ELF-1 (cell line): ENCODE data around the gene SPATA32.
"Not testable (repeated sequence)": the region's sequence is repeated elsewhere in the genome, so short reads cannot be mapped to it uniquely, and the experiment has no call there.

Experiments used
- DNase-seq: peaks from one replicate; pipeline ENCODE4 v3.0.0-alpha.2; 2016; ENCODE audit warnings: low read depth, low spot score

The SPATA32 gene, protein sequence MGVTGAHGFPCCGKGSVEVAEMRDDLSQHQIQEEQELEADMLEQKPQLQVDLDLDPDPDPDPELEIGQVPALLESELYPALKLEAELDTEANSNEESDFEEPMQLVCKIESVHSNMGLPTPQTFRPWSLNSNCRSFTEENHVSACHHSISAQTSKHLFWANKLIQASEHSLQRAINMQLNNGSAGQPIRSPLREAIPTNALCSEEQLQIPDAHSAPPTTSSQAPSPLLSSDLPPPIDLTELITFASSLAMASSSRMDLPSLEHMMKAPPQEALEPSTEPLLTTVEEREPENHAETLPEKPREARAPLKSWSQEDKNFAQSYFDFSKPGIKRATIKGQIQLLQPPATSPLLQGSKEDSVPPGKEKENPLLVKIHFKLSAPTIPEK

DNA sequence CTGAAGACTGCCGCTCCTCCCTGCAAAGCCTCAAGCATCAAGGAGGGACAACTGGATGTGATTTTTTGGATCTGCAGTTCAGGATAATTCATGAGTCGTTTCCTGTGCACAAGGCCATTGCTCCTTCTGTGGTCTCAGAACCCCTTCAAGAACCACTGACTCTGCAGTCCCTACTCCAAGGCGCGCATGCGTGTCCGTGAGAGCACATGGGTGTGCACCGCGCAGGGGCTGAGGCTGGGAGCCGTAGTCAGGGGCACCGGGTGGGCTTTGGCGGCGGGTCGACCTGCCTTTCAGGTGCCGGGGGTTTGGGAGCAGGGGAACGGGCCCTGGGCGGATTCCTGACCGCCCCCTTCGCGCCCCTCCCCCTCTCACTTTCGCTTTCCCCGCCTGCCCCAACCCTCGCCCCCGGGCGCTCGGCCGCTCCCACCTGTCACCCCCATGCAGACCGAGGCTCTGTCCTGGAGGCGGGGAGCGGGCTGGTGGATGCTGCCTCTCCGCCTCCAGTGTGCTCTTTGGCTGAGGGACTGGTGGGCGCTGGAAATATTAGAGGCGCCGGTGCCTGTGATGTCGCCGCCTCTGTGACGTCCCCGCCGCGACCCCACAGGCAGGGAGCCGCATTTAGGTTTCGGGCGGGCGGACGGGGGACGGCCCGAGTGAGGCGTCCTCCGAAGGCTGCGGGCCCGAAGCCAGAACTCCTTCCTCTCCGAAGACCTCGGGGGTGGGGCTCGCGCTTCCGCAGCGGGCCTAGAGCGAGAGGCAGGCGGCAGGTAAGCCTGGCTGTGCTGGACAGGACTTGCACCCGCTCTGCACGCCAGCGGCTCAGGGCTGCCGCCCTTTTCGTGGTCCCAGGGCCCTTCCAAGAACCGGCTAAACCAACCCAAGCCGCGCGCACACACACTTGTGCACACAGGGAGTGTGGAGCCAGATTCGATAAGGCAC lies at the start of gene SPATA32:
Gene SPATA32 (minus strand): TSS at position 518 of the 939 bp plus-strand sequence. CDS start 78 bp downstream, at position 440.
- peak; percentile 75 for DNase-seq

- no peak for DNase-seq
These were observed 49.5 kb upstream of the SPATA32 start for GRCh38 chr17:45311401-45311759.

- no peak for DNase-seq
These were observed 48.8 kb upstream of the SPATA32 start for GRCh38 chr17:45310380-45311324.

GRCh38 chr17:45309400-45309799 lies 47.5 kb upstream of the SPATA32 start:
- no peak for DNase-seq

GRCh38 chr17:45308840-45309239 lies 46.9 kb upstream of the SPATA32 start:
- DNase-seq, result no peak

GRCh38 chr17:45308016-45308365 lies 46.1 kb upstream of the SPATA32 start:
- DNase-seq, result no peak

GRCh38 chr17:45307290-45308015 lies 45.6 kb upstream of the SPATA32 start:
- DNase-seq, result no peak

GRCh38 chr17:45306623-45307022 lies 44.7 kb upstream of the SPATA32 start:
- no peak for DNase-seq

DNA sequence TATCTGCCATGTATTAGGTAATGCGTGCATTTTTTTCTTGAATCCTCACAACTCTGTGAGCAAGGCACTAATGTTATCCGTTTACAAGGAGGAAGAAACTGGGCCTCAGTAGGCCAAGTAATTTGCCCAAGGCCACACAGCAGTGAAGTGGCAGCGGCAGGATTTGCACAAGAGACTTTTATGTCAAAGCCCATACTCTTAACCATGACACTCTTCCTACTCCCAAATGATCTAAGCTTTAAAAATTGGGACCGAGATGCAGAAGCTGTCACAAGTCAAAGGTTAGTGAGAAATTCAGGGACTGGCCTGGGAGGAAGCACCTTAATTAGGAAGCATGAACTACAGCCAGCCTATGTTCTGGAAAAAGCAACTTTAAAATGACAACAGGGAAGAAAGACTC lies 44.2 kb upstream of the SPATA32 start:
- DNase-seq, result no peak

DNA sequence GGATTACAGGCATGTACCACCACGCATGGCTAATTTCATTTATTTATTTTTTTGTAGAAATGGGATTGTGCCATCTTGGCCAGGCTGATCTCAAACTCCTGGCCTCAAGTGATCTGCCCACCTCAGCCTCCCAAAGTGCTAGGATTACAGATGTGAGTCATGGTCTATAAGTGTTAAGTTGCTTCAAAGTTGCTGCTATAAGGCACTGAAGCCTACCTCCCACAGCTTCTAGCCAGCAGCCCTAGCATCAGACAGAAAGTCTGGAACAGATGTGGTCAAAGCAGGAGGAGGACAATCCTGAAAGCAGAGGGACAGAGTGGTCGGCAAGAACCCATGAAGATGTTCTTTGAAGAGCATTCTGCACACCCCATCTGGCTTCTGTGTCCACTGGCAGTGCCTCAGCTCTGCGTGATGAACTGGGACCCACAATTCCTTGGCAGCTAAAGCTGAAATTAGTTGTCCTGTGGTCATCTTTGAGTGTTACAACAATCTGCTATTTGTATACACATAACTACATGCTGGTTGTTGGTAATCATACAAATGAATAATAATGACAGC lies 43.7 kb upstream of the SPATA32 start:
- DNase-seq, result no peak

DNA sequence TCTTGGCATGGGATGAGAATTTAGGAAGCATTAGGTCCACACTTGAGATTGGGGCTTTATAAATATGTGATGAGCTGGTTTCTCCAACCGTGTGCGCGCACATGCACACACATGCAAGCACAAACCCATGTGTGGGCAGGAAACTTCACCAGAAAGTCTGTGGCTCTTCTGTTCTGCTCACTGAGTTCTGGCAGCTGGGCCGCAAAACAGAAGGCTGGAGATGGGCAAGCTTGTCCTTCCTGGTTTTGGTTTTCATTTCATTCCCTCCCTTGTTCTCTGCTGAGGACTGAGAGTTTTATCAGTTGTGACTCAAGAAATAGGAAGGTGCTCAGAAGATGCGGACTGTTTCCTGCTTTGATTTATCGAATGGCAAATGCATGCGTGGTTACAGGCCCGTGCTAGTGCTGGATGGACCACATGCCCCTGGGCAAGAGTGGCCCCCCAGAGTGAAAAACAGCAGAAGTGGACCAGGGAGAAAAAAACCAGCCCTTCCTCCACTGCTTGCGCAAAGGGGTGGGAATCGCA lies 40.8 kb upstream of the SPATA32 start:
- DNase-seq, result no peak

- DNase-seq, result not testable (repeated sequence)
These were observed 40.3 kb upstream of the SPATA32 start for GRCh38 chr17:45302220-45302619.

DNA sequence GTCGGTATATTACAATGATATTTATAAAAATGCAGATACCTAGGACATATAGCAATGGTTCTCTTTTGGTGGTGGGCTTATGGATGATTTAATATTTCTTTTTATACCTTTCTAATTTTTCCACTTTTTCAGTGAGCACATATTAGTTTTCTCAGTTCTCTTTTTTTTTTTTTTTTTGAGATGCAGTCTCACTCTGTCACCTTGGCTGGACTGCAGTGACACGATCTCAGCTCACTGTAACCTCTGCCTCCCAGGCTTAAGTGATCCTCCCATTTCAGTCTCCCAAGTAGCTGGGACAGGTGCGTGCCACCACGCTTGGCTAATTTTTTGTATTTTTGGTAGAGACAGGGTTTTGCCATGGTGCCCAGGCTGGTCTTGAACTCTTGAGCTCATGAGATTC lies 39.8 kb upstream of the SPATA32 start:
- DNase-seq, result no peak

DNA sequence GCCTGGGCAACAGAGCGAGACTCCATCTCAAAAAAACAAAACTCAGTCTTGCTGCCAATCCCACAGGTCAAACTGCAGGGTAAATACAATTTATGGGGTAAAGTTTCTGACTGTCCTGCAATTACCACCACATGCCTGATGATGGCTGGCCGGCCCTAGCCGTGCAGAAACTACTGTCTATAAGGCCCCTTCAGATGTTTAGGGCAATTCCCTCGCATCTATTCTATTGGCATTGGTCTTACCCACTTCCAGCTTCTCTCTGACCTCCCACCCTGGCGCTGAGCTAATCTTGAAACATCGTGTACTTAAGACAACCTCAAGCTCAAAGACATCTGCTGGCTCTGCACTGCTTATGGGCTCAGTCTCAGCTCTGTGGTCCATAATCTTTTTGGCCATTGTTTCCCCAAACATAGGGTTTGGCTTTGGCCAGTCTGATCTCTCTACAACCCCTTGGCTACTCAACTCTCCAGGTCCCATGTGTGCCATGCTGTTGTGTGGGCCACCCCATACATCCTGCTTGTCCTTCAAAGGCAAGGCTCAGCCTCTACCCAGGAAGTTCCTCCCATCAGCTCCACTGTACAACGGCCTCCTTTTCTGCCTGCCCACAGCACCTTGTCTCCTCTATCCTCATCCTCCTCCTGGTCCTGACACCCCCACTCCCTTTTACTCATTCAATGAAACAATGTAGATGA lies 38.3 kb upstream of the SPATA32 start:
- DNase-seq, result no peak

DNA sequence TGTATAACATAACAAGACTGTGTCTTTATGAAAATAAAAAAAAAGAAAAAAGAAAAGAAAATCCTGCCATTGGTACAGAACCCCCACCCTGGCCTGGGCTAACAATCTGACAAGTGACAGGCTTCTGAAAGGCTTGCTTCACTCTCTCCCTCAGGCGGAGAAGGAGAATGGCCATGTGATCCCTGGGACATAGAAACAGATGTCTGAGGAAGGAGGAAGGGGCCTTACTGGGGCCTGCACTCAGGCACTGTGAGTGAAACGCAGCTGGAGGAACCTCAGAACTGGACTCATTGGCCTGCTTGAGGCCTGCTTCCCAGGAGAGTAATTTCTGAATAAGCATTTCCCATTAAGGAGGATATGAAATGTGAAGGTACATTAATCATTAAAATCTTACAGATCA lies 37.5 kb upstream of the SPATA32 start:
- peak; percentile 40 for DNase-seq

GRCh38 chr17:45298546-45299285 lies 36.8 kb upstream of the SPATA32 start:
- DNase-seq, result no peak

DNA sequence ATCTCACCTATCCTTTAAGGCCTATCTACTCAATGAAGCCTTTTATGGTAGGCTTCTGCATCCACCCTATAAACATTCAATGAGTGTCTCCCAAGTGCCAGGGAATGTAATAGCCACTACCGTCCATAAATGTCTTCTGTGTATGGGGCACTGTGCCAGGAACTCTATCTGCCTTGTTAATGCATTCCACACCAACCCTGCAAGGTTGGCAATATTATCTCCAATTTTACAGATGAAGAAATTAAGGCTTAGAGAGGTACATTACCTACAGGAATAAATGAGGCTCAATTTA lies 34.9 kb upstream of the SPATA32 start:
- no peak for DNase-seq

GRCh38 chr17:45296003-45296832 lies 34.3 kb upstream of the SPATA32 start:
- DNase-seq, result no peak
